Measurements from ENCODE around the gene KRT13.

KRT13 gene

GRCh38 chr17:41519501-41520224, 14.3 kb upstream of the KRT13 start:
- H3K4me3 ChIP-seq (ENCODE audit: insufficient read depth, low read depth, low read length, poor library complexity, severe bottlenecking): no peak overlapping the region
- no peaks in the 10 kb centered on the region for H3K36me3 ChIP-seq (ENCODE audit: control insufficient read depth, insufficient read depth, low read length)
- no peaks in the 10 kb centered on the region for H3K4me1 ChIP-seq (ENCODE audit: control insufficient read depth, insufficient read depth, low read length, poor library complexity, severe bottlenecking)
- H3K27ac ChIP-seq (ENCODE audit: insufficient read depth, low read length, poor library complexity, severe bottlenecking): no peak overlapping the region
- no peaks in the 10 kb centered on the region for H3K27me3 ChIP-seq (replicated peaks; ENCODE audit: control insufficient read depth, insufficient read depth, low read length, poor library complexity, severe bottlenecking)
- H3K9me3 ChIP-seq (ENCODE audit: control insufficient read depth, low read length): no peaks in the 10 kb centered on the region
- DNase-seq: no peak

GRCh38 chr17:41518789-41519449, 13.5 kb upstream of the KRT13 start, which contains the start of gene KRT15:
TSS of gene KRT15 (minus strand) at chr17:41518890. CDS start at chr17:41518827, 63 bp downstream.
- Histone ChIP-seq H3K4me1 (ENCODE audit: control insufficient read depth, insufficient read depth, low read length, poor library complexity, severe bottlenecking) (no peaks in the 10 kb centered on the region), H3K27ac (ENCODE audit: insufficient read depth, low read length, poor library complexity, severe bottlenecking) (no peak within 1 kb of the TSS), H3K36me3 (ENCODE audit: control insufficient read depth, insufficient read depth, low read length) (no peaks in the 10 kb centered on the region), H3K9me3 (ENCODE audit: control insufficient read depth, low read length) (no peaks in the 10 kb centered on the region), H3K27me3 (replicated peaks; ENCODE audit: control insufficient read depth, insufficient read depth, low read length, poor library complexity, severe bottlenecking) (no peaks in the 10 kb centered on the region), H3K4me3 (ENCODE audit: insufficient read depth, low read depth, low read length, poor library complexity, severe bottlenecking) (no peak within 1 kb of the TSS)
- no peak for DNase-seq

GRCh38 chr17:41518031-41518430, 12.6 kb upstream of the KRT13 start:
- Histone ChIP-seq H3K4me3 (ENCODE audit: insufficient read depth, low read depth, low read length, poor library complexity, severe bottlenecking) (no peak overlapping the region), H3K4me1 (ENCODE audit: control insufficient read depth, insufficient read depth, low read length, poor library complexity, severe bottlenecking) (no peaks in the 10 kb centered on the region), H3K27ac (ENCODE audit: insufficient read depth, low read length, poor library complexity, severe bottlenecking) (no peak overlapping the region), H3K36me3 (ENCODE audit: control insufficient read depth, insufficient read depth, low read length) (no peaks in the 10 kb centered on the region), H3K27me3 (replicated peaks; ENCODE audit: control insufficient read depth, insufficient read depth, low read length, poor library complexity, severe bottlenecking) (no peaks in the 10 kb centered on the region), H3K9me3 (ENCODE audit: control insufficient read depth, low read length) (no peaks in the 10 kb centered on the region)
- no peak for DNase-seq

- H3K4me1 ChIP-seq (ENCODE audit: control insufficient read depth, insufficient read depth, low read length, poor library complexity, severe bottlenecking): no peaks in the 10 kb centered on the region
- no peak overlapping the region for H3K4me3 ChIP-seq (ENCODE audit: insufficient read depth, low read depth, low read length, poor library complexity, severe bottlenecking)
- no peak overlapping the region for H3K27ac ChIP-seq (ENCODE audit: insufficient read depth, low read length, poor library complexity, severe bottlenecking)
- H3K27me3 ChIP-seq (replicated peaks; ENCODE audit: control insufficient read depth, insufficient read depth, low read length, poor library complexity, severe bottlenecking): no peaks in the 10 kb centered on the region
- H3K9me3 ChIP-seq (ENCODE audit: control insufficient read depth, low read length): no peaks in the 10 kb centered on the region
- DNase-seq: no peak
- H3K36me3 ChIP-seq (ENCODE audit: control insufficient read depth, insufficient read depth, low read length): no peaks in the 10 kb centered on the region
Measured at GRCh38 chr17:41516830-41517283, 11.4 kb upstream of the KRT13 start.

- Histone ChIP-seq H3K4me1 (ENCODE audit: control insufficient read depth, insufficient read depth, low read length, poor library complexity, severe bottlenecking) (no peaks in the 10 kb centered on the region), H3K27me3 (replicated peaks; ENCODE audit: control insufficient read depth, insufficient read depth, low read length, poor library complexity, severe bottlenecking) (no peaks in the 10 kb centered on the region), H3K27ac (ENCODE audit: insufficient read depth, low read length, poor library complexity, severe bottlenecking) (no peak overlapping the region), H3K9me3 (ENCODE audit: control insufficient read depth, low read length) (no peaks in the 10 kb centered on the region), H3K4me3 (ENCODE audit: insufficient read depth, low read depth, low read length, poor library complexity, severe bottlenecking) (no peak overlapping the region), H3K36me3 (ENCODE audit: control insufficient read depth, insufficient read depth, low read length) (no peaks in the 10 kb centered on the region)
- DNase-seq: no peak
Measured at GRCh38 chr17:41516147-41516829, 10.9 kb upstream of the KRT13 start.

- no peaks in the 10 kb centered on the region for H3K27me3 ChIP-seq (replicated peaks; ENCODE audit: control insufficient read depth, insufficient read depth, low read length, poor library complexity, severe bottlenecking)
- H3K27ac ChIP-seq (ENCODE audit: insufficient read depth, low read length, poor library complexity, severe bottlenecking): no peak overlapping the region
- no peaks in the 10 kb centered on the region for H3K4me1 ChIP-seq (ENCODE audit: control insufficient read depth, insufficient read depth, low read length, poor library complexity, severe bottlenecking)
- DNase-seq: no peak
- H3K36me3 ChIP-seq (ENCODE audit: control insufficient read depth, insufficient read depth, low read length): no peaks in the 10 kb centered on the region
- no peaks in the 10 kb centered on the region for H3K9me3 ChIP-seq (ENCODE audit: control insufficient read depth, low read length)
- H3K4me3 ChIP-seq (ENCODE audit: insufficient read depth, low read depth, low read length, poor library complexity, severe bottlenecking): no peak overlapping the region
Measured at GRCh38 chr17:41513168-41513547, 7.7 kb upstream of the KRT13 start.

GRCh38 chr17:41512546-41513167, 7.2 kb upstream of the KRT13 start:
- no peak overlapping the region for H3K4me3 ChIP-seq (ENCODE audit: insufficient read depth, low read depth, low read length, poor library complexity, severe bottlenecking)
- no peak for DNase-seq
- H3K9me3 ChIP-seq (ENCODE audit: control insufficient read depth, low read length): no peaks in the 10 kb centered on the region
- H3K27me3 ChIP-seq (replicated peaks; ENCODE audit: control insufficient read depth, insufficient read depth, low read length, poor library complexity, severe bottlenecking): no peaks in the 10 kb centered on the region
- no peak overlapping the region for H3K27ac ChIP-seq (ENCODE audit: insufficient read depth, low read length, poor library complexity, severe bottlenecking)
- H3K36me3 ChIP-seq (ENCODE audit: control insufficient read depth, insufficient read depth, low read length): no peaks in the 10 kb centered on the region
- no peaks in the 10 kb centered on the region for H3K4me1 ChIP-seq (ENCODE audit: control insufficient read depth, insufficient read depth, low read length, poor library complexity, severe bottlenecking)

- no peaks in the 10 kb centered on the region for H3K27me3 ChIP-seq (replicated peaks; ENCODE audit: control insufficient read depth, insufficient read depth, low read length, poor library complexity, severe bottlenecking)
- no peak overlapping the region for H3K27ac ChIP-seq (ENCODE audit: insufficient read depth, low read length, poor library complexity, severe bottlenecking)
- H3K36me3 ChIP-seq (ENCODE audit: control insufficient read depth, insufficient read depth, low read length): no peaks in the 10 kb centered on the region
- H3K9me3 ChIP-seq (ENCODE audit: control insufficient read depth, low read length): no peaks in the 10 kb centered on the region
- no peak overlapping the region for H3K4me3 ChIP-seq (ENCODE audit: insufficient read depth, low read depth, low read length, poor library complexity, severe bottlenecking)
- DNase-seq: no peak
- H3K4me1 ChIP-seq (ENCODE audit: control insufficient read depth, insufficient read depth, low read length, poor library complexity, severe bottlenecking): no peaks in the 10 kb centered on the region
Measured at GRCh38 chr17:41511716-41512115, 6.3 kb upstream of the KRT13 start.

GRCh38 chr17:41511116-41511515, 5.7 kb upstream of the KRT13 start:
- H3K9me3 ChIP-seq (ENCODE audit: control insufficient read depth, low read length): no peaks in the 10 kb centered on the region
- H3K27me3 ChIP-seq (replicated peaks; ENCODE audit: control insufficient read depth, insufficient read depth, low read length, poor library complexity, severe bottlenecking): no peaks in the 10 kb centered on the region
- no peak for DNase-seq
- H3K27ac ChIP-seq (ENCODE audit: insufficient read depth, low read length, poor library complexity, severe bottlenecking): no peak overlapping the region
- no peaks in the 10 kb centered on the region for H3K36me3 ChIP-seq (ENCODE audit: control insufficient read depth, insufficient read depth, low read length)
- no peaks in the 10 kb centered on the region for H3K4me1 ChIP-seq (ENCODE audit: control insufficient read depth, insufficient read depth, low read length, poor library complexity, severe bottlenecking)
- no peak overlapping the region for H3K4me3 ChIP-seq (ENCODE audit: insufficient read depth, low read depth, low read length, poor library complexity, severe bottlenecking)

Data from effector memory CD4-positive, alpha-beta T cell (primary cell).